ENCODE data around the gene PJVK. TPM values are rescaled to one million over a fixed set of nuclear protein-coding genes. Genes with fewer than 3 reads are reported as not detected.

The PJVK gene
- total and polyA plus RNA-seq, 9 of the 15 experiments (the other 6 are each of a cell fraction or from before 2014, with no cell fraction given), result 0.11 to 1.5 (median 0.73) TPM

- TF ChIP-seq SMC3 (conservative IDR thresholded peaks at IDR 0.05; ENCODE audit: insufficient read depth, low read depth, low read length) (peak; percentile 51; the same call in 1 of the 2 replicates), SP1 (CRISPR knock-in tag; IDR thresholded peaks at IDR 0.05) (peak; percentile 83), NELFE (IDR thresholded peaks at IDR 0.05; ENCODE audit: insufficient read depth, insufficient read length) (no peak), GTF2F1 (IDR thresholded peaks at IDR 0.05; ENCODE audit: low read depth, low read length) (no peak), SIX5 (IDR thresholded peaks at IDR 0.05; ENCODE audit: borderline replicate concordance in 1 of 2, insufficient read depth in 1 of 2, low read depth in 1 of 2, low read length in 2 of 2) (no peak), SREBF2 (CRISPR knock-in tag; IDR thresholded peaks at IDR 0.05) (0 out of 2 replicates have a peak, but pooled peaks have one; percentile 95), RBBP5 (IDR thresholded peaks at IDR 0.05; ENCODE audit: borderline replicate concordance, insufficient read depth, low read length, poor library complexity, severe bottlenecking) (peak; percentile 84), ZKSCAN3 (CRISPR knock-in tag; IDR thresholded peaks at IDR 0.05) (no peak), CHCHD3 (CRISPR knock-in tag; IDR thresholded peaks at IDR 0.05) (0 out of 2 replicates have a peak, but pooled peaks have one; percentile 45), NONO (IDR thresholded peaks at IDR 0.05; ENCODE audit: low read depth in 2 of 2, low read length in 1 of 2) (no peak), MYNN (IDR thresholded peaks at IDR 0.05) (no peak), MYNN (CRISPR knock-in tag; IDR thresholded peaks at IDR 0.05) (no peak), KHSRP (IDR thresholded peaks at IDR 0.05) (0 out of 2 replicates have a peak, but pooled peaks have one; percentile 10), HDAC6 (IDR thresholded peaks at IDR 0.05; ENCODE audit: low read depth, low read length) (no peak), ZNF764 (CRISPR knock-in tag; IDR thresholded peaks at IDR 0.05; ENCODE audit: low read depth) (no peak), MLLT1 (IDR thresholded peaks at IDR 0.05) (peak in 1 of 2 experiments; percentile 58; a peak in 2 of 4 replicates), SMAD3 (CRISPR knock-in tag; conservative IDR thresholded peaks at IDR 0.05) (no peak)
- TF ChIP-seq, protein P1, sequence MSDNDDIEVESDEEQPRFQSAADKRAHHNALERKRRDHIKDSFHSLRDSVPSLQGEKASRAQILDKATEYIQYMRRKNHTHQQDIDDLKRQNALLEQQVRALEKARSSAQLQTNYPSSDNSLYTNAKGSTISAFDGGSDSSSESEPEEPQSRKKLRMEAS (CRISPR knock-in tag; IDR thresholded peaks at IDR 0.05), result peak; percentile 77
- TF ChIP-seq, protein P2, sequence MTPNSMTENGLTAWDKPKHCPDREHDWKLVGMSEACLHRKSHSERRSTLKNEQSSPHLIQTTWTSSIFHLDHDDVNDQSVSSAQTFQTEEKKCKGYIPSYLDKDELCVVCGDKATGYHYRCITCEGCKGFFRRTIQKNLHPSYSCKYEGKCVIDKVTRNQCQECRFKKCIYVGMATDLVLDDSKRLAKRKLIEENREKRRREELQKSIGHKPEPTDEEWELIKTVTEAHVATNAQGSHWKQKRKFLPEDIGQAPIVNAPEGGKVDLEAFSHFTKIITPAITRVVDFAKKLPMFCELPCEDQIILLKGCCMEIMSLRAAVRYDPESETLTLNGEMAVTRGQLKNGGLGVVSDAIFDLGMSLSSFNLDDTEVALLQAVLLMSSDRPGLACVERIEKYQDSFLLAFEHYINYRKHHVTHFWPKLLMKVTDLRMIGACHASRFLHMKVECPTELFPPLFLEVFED (CRISPR knock-in tag; conservative IDR thresholded peaks at IDR 0.05), result no peak; the same call in 1 of the 2 replicates
- TF ChIP-seq, protein P3, sequence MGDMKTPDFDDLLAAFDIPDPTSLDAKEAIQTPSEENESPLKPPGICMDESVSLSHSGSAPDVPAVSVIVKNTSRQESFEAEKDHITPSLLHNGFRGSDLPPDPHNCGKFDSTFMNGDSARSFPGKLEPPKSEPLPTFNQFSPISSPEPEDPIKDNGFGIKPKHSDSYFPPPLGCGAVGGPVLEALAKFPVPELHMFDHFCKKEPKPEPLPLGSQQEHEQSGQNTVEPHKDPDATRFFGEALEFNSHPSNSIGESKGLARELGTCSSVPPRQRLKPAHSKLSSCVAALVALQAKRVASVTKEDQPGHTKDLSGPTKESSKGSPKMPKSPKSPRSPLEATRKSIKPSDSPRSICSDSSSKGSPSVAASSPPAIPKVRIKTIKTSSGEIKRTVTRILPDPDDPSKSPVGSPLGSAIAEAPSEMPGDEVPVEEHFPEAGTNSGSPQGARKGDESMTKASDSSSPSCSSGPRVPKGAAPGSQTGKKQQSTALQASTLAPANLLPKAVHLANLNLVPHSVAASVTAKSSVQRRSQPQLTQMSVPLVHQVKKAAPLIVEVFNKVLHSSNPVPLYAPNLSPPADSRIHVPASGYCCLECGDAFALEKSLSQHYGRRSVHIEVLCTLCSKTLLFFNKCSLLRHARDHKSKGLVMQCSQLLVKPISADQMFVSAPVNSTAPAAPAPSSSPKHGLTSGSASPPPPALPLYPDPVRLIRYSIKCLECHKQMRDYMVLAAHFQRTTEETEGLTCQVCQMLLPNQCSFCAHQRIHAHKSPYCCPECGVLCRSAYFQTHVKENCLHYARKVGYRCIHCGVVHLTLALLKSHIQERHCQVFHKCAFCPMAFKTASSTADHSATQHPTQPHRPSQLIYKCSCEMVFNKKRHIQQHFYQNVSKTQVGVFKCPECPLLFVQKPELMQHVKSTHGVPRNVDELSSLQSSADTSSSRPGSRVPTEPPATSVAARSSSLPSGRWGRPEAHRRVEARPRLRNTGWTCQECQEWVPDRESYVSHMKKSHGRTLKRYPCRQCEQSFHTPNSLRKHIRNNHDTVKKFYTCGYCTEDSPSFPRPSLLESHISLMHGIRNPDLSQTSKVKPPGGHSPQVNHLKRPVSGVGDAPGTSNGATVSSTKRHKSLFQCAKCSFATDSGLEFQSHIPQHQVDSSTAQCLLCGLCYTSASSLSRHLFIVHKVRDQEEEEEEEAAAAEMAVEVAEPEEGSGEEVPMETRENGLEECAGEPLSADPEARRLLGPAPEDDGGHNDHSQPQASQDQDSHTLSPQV (IDR thresholded peaks at IDR 0.05), result peak; percentile 71; the same call in 1 of the 2 replicates
Measured at GRCh38 chr2:178478439-178479274, 27.5 kb downstream of the PJVK start, which contains the start of gene FKBP7 (continued).

All from K562 (cell line).